Caco-2 (cell line): ENCODE measurements around the gene RPS15. TPM values are rescaled to one million over a fixed set of nuclear protein-coding genes. Genes with fewer than 3 reads are reported as not detected.

Experiments
- BruUV-seq: library from RNA; stranded (reverse); fragments of 400-500 nt; replicated peaks from 2 replicates; lab custom pipeline; 2021; lab: Mats Ljungman, UMichigan
- CTCF ChIA-PET: fragments of 300-600 bp; sonication (Branson Sonifier 250); formaldehyde crosslinking; loops from one replicate; lab custom pipeline; 2022; ENCODE audit warnings: antibody characterized with exemption; lab: Charles Lee
- POLR2A ChIA-PET: fragments of 300-600 bp; sonication (Branson Sonifier 250); formaldehyde crosslinking; loops from one replicate; lab custom pipeline; 2022; ENCODE audit warnings: antibody characterized with exemption; lab: Charles Lee
- DNase-seq, 2 experiments: peaks; one replicate each; pipeline versions ENCODE4 v3.0.0 to v3.0.0-alpha.2; 2020 to 2022
- H3K27me3 ChIP-seq: replicated peaks from 2 replicates; pipeline ENCODE4 v1.6.0; 2011; ENCODE audit warnings: low read length; ENCODE audit not compliant: control insufficient read depth, insufficient read depth
- H3K36me3 ChIP-seq: 2 replicates; pipeline ENCODE4 v1.5.1; 2011; ENCODE audit warnings: low read length; ENCODE audit not compliant: control insufficient read depth, insufficient read depth
- H3K4me1 ChIP-seq: fragments of 250-450 bp; sonication (Bioruptor Pico); 2 replicates; pipeline ENCODE4 v1.5.1; 2020; ENCODE audit warnings: mild to moderate bottlenecking
- H3K4me3 ChIP-seq: 2 replicates; pipeline ENCODE4 v1.5.1; 2011; ENCODE audit warnings: low read depth, mild to moderate bottlenecking, control low read depth, low read length
- H3K9me3 ChIP-seq: fragments of 250-450 bp; sonication (Bioruptor Pico); 2 replicates; pipeline ENCODE4 v1.5.1; 2020; ENCODE audit warnings: mild to moderate bottlenecking, moderate library complexity
- H3K27ac Mint-ChIP-seq: one replicate; pipeline ENCODE4 v1.8.0; 2022; ENCODE audit warnings: mixed read lengths; ENCODE audit not compliant: unreplicated experiment
- H3K27me3 Mint-ChIP-seq: one replicate; pipeline ENCODE4 v1.8.0; 2022; ENCODE audit warnings: mixed read lengths; ENCODE audit not compliant: insufficient read depth, unreplicated experiment
- H3K36me3 Mint-ChIP-seq: one replicate; pipeline ENCODE4 v1.8.0; 2022; ENCODE audit warnings: mild to moderate bottlenecking, mixed read lengths; ENCODE audit not compliant: insufficient read depth, unreplicated experiment
- H3K4me1 Mint-ChIP-seq: one replicate; pipeline ENCODE4 v1.8.0; 2022; ENCODE audit warnings: low read depth, mixed read lengths; ENCODE audit not compliant: unreplicated experiment
- H3K4me3 Mint-ChIP-seq: one replicate; pipeline ENCODE4 v1.8.0; 2022; ENCODE audit warnings: mild to moderate bottlenecking, moderate library complexity, mixed read lengths; ENCODE audit not compliant: unreplicated experiment
- H3K9me3 Mint-ChIP-seq: one replicate; pipeline ENCODE4 v1.8.0; 2022; ENCODE audit warnings: mixed read lengths; ENCODE audit not compliant: unreplicated experiment
- CTCF ChIP-seq, 2 experiments: fragments of 200-600 bp in 1 of 2; IDR thresholded peaks; 1 replicate in 1 of 2; 2 replicates in 1 of 2; pipeline versions ENCODE4 v1.5.1 to v1.8.0; 2011 to 2022; ENCODE audit warnings: antibody characterized with exemption in 1 of 2, control low read depth in 1 of 2, inconsistent platforms in 1 of 2, low read depth in 1 of 2, low read length in 1 of 2, mild to moderate bottlenecking in 1 of 2, moderate library complexity in 1 of 2; ENCODE audit not compliant: insufficient read depth in 1 of 2, severe bottlenecking in 1 of 2, unreplicated experiment in 1 of 2
- intact Hi-C: fragments of 100-400 bp; cut with micrococcal nuclease; formaldehyde crosslinking; loops from one replicate; pipeline ENCODE4 v1.10.0; 2022; ENCODE audit not compliant: unreplicated experiment
- total RNA-seq: library from RNA; stranded (reverse); gene quantifications from 2 replicates; pipeline ENCODE4 v1.2.3, GENCODE V29; 2022

The RPS15 gene
- total RNA-seq, 1 experiment from 2014 or later = 1,192 TPM

GRCh38 chr19:1465191-1466016 lies 27.2 kb downstream of the RPS15 start:
- BruUV-seq = no TSS peak
- no peaks in the 10 kb centered on the region for H3K9me3 ChIP-seq
- Mint-ChIP-seq H3K36me3 (peaks cover 7% of the 10 kb centered on the region), H3K4me1 (no peaks in the 10 kb centered on the region), H3K9me3 (no peaks in the 10 kb centered on the region), H3K4me3 (no peak overlapping the region), H3K27ac (no peak overlapping the region), H3K27me3 (no peaks in the 10 kb centered on the region)
- no peak for TF ChIP-seq CTCF (IDR thresholded peaks at IDR 0.05; ENCODE audit: insufficient read depth in 1 of 2, low read depth in 1 of 2, low read length in 1 of 2, severe bottlenecking in 1 of 2, unreplicated experiment in 1 of 2)
- H3K27me3 ChIP-seq = no peaks in the 10 kb centered on the region
- no peak overlapping the region for H3K4me3 ChIP-seq
- CTCF ChIA-PET = no interaction called here
- no peak for DNase-seq
- no peaks in the 10 kb centered on the region for H3K4me1 ChIP-seq
- POLR2A ChIA-PET = no interaction called here
- H3K36me3 ChIP-seq = no peaks in the 10 kb centered on the region; the same call in 1 of the 2 replicates
- intact Hi-C loops = no loop called here

- Mint-ChIP-seq H3K4me3 (no peak overlapping the region), H3K36me3 (peaks cover 14% of the 10 kb centered on the region), H3K27ac (no peak overlapping the region), H3K4me1 (no peaks in the 10 kb centered on the region), H3K9me3 (no peaks in the 10 kb centered on the region), H3K27me3 (no peaks in the 10 kb centered on the region)
- Histone ChIP-seq H3K27me3 (no peaks in the 10 kb centered on the region), H3K9me3 (no peaks in the 10 kb centered on the region), H3K4me3 (no peak overlapping the region), H3K4me1 (0 out of 2 replicates have a peak, but pooled peaks cover 2% of the 10 kb centered on the region), H3K36me3 (no peaks in the 10 kb centered on the region)
- POLR2A ChIA-PET = no interaction called here
- TF ChIP-seq CTCF (IDR thresholded peaks at IDR 0.05; ENCODE audit: insufficient read depth in 1 of 2, low read depth in 1 of 2, low read length in 1 of 2, severe bottlenecking in 1 of 2, unreplicated experiment in 1 of 2) = no peak
- no peak for DNase-seq
- no TSS peak for BruUV-seq
- intact Hi-C loops = no loop called here
- CTCF ChIA-PET = no interaction called here
Measured at GRCh38 chr19:1466018-1466460, 27.8 kb downstream of the RPS15 start.

GRCh38 chr19:1466461-1467214 lies 28.4 kb downstream of the RPS15 start:
- CTCF ChIA-PET = no interaction called here
- Histone ChIP-seq H3K27me3 (no peaks in the 10 kb centered on the region), H3K4me1 (peaks cover 8% of the 10 kb centered on the region; the same call in 1 of the 2 replicates), H3K4me3 (no peak overlapping the region), H3K9me3 (no peaks in the 10 kb centered on the region), H3K36me3 (no peaks in the 10 kb centered on the region)
- H3K4me3 Mint-ChIP-seq = no peak overlapping the region
- no TSS peak for BruUV-seq
- TF ChIP-seq CTCF (IDR thresholded peaks at IDR 0.05; ENCODE audit: insufficient read depth in 1 of 2, low read depth in 1 of 2, low read length in 1 of 2, severe bottlenecking in 1 of 2, unreplicated experiment in 1 of 2) = no peak
- H3K9me3 Mint-ChIP-seq = no peaks in the 10 kb centered on the region
- H3K27ac Mint-ChIP-seq = no peak overlapping the region
- no peaks in the 10 kb centered on the region for H3K4me1 Mint-ChIP-seq
- POLR2A ChIA-PET = no interaction called here
- intact Hi-C loops = no loop called here
- DNase-seq = no peak
- H3K27me3 Mint-ChIP-seq = no peaks in the 10 kb centered on the region
- peaks cover 20% of the 10 kb centered on the region for H3K36me3 Mint-ChIP-seq
